HS-5 (cell line): Measurements from ENCODE around the gene POLR1B.
"Not testable (repeated sequence)": the region's sequence is repeated elsewhere in the genome, so short reads cannot be mapped to it uniquely, and the experiment has no call there.

Experiments
- DNase-seq: peaks from one replicate; pipeline ENCODE4 v3.0.0-alpha.2; 2012; ENCODE audit warnings: low read depth

The POLR1B gene

DNA sequence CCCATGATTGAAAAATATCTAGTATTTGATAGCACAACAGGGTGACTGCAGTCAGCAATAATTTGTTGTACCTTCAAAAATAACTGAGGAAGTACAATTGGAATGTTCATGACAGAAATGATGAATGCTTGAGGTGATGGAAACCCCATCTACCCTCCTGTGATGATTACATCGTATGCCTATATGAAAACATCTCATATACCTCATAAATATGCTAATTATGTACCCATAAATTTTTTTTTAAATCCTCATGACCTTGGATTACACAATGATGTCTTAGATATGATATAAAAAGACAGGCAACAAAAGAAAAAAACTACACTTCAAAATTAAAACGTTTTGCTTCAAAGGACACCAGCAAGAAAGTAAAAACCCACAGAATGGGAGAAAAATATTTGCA, 1.4 kb upstream of the POLR1B start:
- no peak for DNase-seq

DNA sequence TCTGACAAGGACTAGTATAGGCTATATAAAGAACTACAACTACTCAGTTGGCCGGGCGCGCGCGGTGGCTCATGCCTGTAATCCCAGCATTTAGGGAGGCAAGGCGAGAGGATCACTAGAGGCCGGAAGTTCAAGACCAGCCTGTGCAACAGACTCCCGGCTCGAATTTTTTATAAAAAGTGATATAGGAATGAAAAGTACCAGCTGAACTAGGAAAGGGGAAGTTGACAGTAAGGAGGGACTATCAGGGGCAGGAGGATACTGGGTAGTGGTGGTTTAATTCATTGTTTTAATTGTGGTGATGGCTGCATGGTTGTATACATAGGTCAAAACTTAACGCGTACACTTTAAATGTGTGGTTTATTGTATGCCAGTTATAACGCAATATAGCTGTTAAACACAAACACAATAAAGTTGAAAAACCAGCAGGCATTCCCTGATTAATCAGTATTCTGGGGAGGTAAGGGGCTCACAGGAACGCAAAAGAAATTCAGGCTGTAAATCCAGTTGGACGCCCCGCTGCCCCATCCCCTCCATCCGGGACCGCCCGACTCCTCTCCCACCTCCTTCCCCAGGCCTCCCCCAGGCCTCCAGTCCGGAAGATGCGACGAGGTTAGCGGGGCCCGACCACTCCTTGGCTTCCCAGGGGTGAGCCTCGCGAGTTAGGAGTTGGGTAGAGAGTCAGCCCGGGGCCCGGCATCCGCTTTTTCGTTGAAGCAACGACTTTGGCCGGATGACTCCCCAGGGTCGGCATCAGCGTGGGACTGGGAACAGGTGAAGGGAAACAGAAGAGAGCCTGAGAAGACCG, 746 bp upstream of the POLR1B start:
- DNase-seq = no peak

DNA sequence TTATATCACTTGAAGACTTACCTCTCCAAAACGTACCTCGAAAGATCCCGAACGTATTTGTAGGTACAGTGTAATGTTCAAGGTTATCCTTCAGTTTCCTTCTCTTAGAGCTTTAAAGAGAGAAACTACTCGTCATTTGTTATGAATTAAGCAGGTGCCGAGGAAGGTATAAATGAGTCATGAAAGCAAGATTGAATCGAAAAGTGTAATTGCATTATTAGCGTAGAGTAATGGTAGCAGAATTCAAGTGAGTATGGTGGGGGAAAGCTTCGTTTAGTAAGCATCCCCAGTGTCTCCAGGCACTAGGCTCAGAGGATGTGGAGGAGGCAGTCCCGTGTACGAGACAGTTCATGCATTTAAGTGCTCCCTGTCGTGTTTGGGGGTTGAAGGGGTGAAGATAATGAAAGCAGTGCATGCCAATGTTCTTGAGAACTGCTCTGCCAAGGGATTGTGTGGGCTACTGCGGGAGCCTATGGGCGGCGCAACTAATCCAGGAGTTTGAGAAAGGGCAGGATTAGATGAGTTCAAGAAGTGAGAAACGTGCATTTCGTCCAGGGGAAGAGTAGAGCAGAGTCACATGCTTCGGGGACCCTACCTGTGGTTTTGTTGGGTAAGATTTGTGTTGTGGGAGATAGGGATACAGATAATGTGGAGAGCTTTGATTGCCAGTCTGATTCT, 858 bp downstream of the POLR1B start:
- DNase-seq = no peak

DNA sequence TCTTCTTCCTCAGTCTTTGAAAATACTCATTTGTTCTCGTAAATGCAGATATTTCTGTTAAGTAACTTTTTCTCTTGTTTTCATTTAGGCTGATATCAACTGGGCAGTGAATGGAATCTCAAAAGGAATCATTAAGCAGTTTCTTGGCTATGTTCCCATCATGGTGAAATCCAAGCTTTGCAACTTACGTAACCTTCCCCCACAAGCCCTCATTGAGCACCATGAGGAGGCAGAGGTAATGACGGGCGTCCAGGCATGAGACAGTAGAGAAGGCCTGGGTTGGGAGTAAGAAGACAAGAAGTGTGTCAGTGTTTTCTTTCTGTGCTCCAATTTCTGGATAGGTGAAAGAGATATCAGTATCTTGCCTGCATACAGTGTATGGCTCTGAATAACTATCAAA, 5.1 kb downstream of the POLR1B start:
- DNase-seq = no peak

GRCh38 chr2:112548980-112549379, 6.7 kb downstream of the POLR1B start:
- DNase-seq = no peak

DNA sequence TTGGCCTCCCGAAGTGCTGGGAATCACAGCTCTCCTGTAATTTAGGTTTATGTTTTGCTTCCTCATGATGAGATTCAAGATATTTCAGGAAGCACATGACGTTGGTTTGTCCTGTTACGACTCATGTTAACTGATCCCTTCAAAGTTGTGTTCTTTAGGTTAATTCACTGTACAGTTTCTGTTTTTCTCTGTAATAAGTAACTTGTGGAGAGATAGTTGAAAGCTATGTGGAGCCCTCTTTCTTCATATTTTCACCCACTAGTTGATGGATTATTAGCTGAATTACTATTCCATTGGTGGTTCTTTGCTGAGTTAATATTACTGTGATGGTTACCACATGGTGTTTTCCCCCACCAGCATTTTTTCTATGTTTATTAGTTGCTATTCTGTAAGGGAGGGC, 23.8 kb downstream of the POLR1B start:
- no peak for DNase-seq

DNA sequence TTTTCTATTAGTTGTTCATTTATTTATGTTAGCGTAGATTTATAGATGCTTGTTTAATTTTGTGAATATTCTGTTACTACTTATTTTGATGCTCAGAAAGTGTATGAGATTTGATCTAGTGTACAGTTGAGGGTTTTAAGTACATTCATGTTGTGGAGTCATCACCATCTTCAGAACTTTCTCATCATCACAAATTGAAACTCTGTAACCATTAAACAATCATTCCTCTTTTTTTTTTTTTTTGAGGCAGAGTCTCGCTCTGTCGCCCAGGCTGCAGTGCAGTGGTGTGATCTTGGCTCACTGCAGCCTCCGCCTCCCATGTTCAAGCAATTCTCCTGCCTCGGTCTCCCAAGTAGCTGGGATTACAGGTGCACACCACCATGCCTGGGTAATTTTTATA, 24.2 kb downstream of the POLR1B start:
- DNase-seq = not testable (repeated sequence)

DNA sequence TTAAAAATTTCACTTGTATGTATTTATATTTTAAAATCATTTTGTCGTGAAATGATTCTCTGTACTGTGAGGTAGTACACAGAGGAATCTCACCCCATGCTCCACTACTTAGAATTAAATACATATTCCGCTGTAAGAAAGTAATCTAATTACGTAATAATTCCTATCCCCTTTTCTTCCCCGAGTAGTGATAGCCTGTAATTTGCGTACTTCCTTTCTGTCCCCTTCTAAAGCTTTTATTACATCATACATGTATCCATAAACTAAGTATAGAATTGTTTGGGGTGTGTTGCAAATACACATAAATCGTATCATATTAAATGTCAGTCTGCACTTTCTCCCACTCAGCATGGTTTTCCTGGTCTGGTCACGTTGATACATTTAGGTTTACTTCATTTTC, 29.7 kb downstream of the POLR1B start:
- no peak for DNase-seq

DNA sequence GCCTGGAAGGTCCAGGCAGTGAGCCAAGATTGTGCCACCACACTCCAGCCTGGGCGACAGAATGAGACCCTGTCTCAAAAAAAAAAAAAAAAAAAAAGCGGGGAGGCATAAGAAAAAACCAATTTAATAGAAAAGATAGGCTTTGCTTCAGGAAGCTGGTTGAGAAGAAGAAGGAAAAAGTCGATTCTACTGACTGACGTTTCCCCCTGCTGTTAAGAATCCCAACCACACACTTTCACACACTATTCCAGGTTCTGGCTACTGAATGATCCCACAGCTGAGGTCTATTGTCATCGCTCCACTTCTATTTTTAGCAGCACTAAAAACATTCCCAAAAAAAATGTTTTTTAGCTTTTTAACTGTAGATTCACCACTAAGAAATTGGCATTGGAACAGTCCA, 35.5 kb downstream of the POLR1B start:
- DNase-seq = no peak

DNA sequence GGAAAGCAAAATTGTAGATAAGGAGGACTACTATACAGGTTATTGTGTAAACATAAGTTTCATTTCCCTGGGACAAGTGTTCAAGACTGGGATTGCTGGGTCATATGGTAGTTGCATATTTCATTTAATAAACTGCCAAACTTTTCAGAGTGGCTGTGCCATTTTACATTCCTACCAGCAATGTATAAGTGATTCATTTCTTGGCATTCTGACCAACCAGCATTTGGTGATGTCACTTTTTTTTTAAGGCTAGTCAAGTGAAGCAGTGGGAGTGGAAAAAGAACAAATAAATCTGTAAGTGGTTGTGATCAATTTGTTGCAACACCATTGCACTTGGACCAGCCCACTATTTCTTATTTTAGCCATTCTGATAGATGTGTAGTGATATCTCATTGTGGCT, 37.0 kb downstream of the POLR1B start:
- peak; percentile 97 for DNase-seq

DNA sequence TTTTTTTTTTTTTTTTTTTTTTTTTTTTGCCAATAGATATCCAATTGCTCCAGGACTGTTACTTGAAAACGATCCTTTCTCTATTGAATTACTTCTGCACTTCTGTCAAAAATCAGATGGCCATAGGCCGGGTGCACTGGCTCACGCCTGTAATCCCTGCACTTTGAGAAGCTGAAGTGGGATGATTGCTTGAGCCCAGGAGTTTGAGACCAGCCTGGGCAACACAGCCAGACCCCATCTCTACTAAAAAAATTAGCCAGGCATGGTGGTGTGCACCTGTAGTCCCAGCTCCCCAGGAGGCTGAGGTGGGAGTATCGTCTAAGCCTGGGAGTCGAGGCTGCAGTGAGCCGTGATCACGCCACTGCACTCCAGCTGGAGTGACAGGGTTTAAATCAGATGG, 37.8 kb downstream of the POLR1B start:
- DNase-seq = no peak

DNA sequence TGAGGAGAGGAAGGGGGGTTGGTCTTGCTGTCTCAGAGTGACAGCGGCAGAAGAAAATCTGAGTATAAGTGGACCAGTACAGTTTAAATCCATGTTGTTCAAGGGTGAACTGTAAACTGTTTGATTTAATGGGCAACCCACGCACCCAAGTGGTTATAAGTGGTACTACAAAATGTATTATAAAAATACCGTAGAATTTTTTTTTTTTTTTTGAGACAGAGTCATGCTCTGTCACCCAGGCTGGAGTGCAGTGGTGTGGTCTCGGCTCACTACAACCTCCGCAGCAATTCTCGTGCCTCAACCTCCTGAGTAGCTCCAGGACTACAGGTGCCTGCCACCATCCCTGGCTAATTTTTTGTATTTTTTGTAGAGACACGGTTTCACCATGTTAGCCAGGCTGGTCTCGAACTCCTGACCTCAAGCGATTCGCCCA, 40.1 kb downstream of the POLR1B start:
- peak; percentile 65 for DNase-seq

- no peak for DNase-seq
Observed at GRCh38 chr2:112583497-112584133, 41.4 kb downstream of the POLR1B start.

- DNase-seq = peak; percentile 92
Observed at GRCh38 chr2:112584134-112584890, 42.0 kb downstream of the POLR1B start, which contains the start of gene CHCHD5. Gene CHCHD5 (plus strand): TSS chr2:112584609. CDS start chr2:112584648, 39 bp downstream.

- DNase-seq = no peak
Observed at GRCh38 chr2:112584891-112585250, 42.6 kb downstream of the POLR1B start.

DNA sequence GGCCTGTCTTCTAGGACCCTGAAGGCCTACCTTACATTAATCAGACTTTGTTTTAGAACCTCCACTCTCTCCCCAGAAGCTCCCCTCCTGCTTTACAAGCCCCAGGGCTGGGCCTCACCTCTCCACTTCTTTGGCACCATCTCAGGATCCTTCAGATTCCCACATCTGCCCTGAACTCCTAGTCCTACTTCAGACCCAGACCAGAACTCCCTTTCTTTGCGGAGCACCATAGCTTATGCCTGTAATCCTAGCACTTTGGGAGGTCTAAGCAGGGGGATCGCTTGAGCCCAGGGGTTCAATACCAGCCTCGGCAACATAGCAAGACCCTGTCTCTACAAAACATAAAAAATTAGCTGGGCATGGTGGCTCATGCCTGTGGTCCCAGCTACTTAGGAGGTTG, 43.1 kb downstream of the POLR1B start:
- DNase-seq = no peak

GRCh38 chr2:112585873-112586464, 43.7 kb downstream of the POLR1B start:
- no peak for DNase-seq

DNA sequence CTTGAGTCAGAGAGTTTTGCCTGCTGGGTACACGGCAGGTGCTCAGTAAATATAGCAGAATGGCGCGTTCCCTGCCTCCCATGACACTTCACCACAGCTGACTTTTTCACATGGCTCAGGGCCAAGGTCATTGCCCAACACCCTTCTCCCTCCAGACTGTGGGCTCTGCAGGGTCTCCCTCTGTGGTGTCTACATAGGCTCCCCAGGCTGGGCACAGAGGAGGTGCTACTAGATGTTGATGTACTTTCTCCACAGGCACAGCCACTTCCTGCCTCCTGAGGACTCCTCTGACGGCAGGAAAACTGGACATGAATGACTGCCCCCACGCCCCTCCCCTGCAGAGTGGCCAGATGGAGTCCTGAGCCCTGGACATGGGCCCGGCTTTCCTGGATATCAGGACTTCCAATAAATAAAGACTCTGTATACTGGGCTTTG, 46.4 kb downstream of the POLR1B start:
- DNase-seq = no peak

- no peak for DNase-seq
Observed at GRCh38 chr2:112591413-112591812, 49.1 kb downstream of the POLR1B start.

- no peak for DNase-seq
Observed at GRCh38 chr2:112593736-112594135, 51.5 kb downstream of the POLR1B start.

GRCh38 chr2:112597537-112598322, 55.5 kb downstream of the POLR1B start:
- DNase-seq = no peak
